Breast epithelium (tissue), 4 donors: ENCODE measurements around the gene QDPR. TPM values are rescaled to one million over a fixed set of nuclear protein-coding genes. Genes with fewer than 3 reads are reported as not detected.
"Not testable (repeated sequence)": the region's sequence is repeated elsewhere in the genome, so short reads cannot be mapped to it uniquely, and the experiment has no call there.

ENCODE experiments used
- DNase-seq, 2 donors: peaks; one replicate each; pipeline ENCODE4 v3.0.0-alpha.2; 2019; ENCODE audit warnings: low spot score in 2 of 2
- H3K27ac ChIP-seq, 2 donors: fragments of 200-600 bp; sonication (generic) in 1 of 2; one replicate each; pipeline ENCODE4 v1.5.1; 2016 to 2019; ENCODE audit warnings: mild to moderate bottlenecking in 1 of 2
- H3K27me3 ChIP-seq, 2 donors: fragments of 200-600 bp; sonication (generic) in 1 of 2; one replicate each; pipeline versions ENCODE4 v1.5.1 to v1.6.0; 2017 to 2019; ENCODE audit warnings: control low read depth in 1 of 2, mild to moderate bottlenecking in 1 of 2
- H3K36me3 ChIP-seq: fragments of 200-600 bp; one replicate; pipeline ENCODE4 v1.5.1; 2019
- H3K4me1 ChIP-seq, 2 donors: fragments of 200-600 bp; sonication (generic); one replicate each; pipeline ENCODE4 v1.5.1; 2016 to 2019; ENCODE audit warnings: control low read depth in 1 of 2
- H3K4me3 ChIP-seq, 3 donors: fragments of 200-600 bp; sonication (generic); 1 replicate in 2 of 3; 2 replicates in 1 of 3; pipeline ENCODE4 v1.5.1; 2016 to 2019; ENCODE audit warnings: mild to moderate bottlenecking in 3 of 3, moderate library complexity in 2 of 3
- H3K9me3 ChIP-seq, 2 donors: fragments of 200-600 bp; sonication (generic) in 1 of 2; one replicate each; pipeline ENCODE4 v1.5.1; 2016 to 2019; ENCODE audit warnings: control low read depth in 1 of 2
- POLR2A ChIP-seq: fragments of 450-650 bp; IDR thresholded peaks from one replicate; pipeline ENCODE4 v1.6.1; 2016; ENCODE audit warnings: antibody characterized with exemption, mild to moderate bottlenecking, moderate library complexity
- POLR2AphosphoS5 ChIP-seq, 3 donors: sonication (generic); formaldehyde crosslinking; IDR thresholded peaks; one replicate each; pipeline ENCODE4 v1.6.1; 2017; ENCODE audit warnings: antibody characterized with exemption in 3 of 3
- intact Hi-C: fragments of 100-400 bp; cut with DNase I; formaldehyde crosslinking; loops from one replicate; pipeline ENCODE4 v1.15.1; 2023; ENCODE audit warnings: low total_unique reads
- total RNA-seq, 3 donors: library from RNA; depleted of rRNA; stranded (reverse); fragments of >200 nt; gene quantifications; one replicate each; pipeline ENCODE4 v1.1.0, GENCODE V29; 2016
- TF ChIP-seq, protein P1 (sequence below), 3 donors: fragments of 450-650 bp; IDR thresholded peaks; one replicate each; pipeline ENCODE4 v1.5.1; 2016 to 2017; ENCODE audit warnings: antibody characterized with exemption in 3 of 3, mild to moderate bottlenecking in 3 of 3, moderate library complexity in 3 of 3

QDPR gene
- total RNA-seq, 3 donors from 2014 or later = 15.1 to 27.4 (median 18.9) TPM

- H3K27ac ChIP-seq = no peak overlapping the region
- peaks cover 0 to 8% of the 10 kb centered on the region in 2 donors for H3K9me3 ChIP-seq
- no peak for DNase-seq
- H3K4me1 ChIP-seq = no peaks in the 10 kb centered on the region
- no peak overlapping the region for H3K4me3 ChIP-seq
- TF ChIP-seq, protein P1, sequence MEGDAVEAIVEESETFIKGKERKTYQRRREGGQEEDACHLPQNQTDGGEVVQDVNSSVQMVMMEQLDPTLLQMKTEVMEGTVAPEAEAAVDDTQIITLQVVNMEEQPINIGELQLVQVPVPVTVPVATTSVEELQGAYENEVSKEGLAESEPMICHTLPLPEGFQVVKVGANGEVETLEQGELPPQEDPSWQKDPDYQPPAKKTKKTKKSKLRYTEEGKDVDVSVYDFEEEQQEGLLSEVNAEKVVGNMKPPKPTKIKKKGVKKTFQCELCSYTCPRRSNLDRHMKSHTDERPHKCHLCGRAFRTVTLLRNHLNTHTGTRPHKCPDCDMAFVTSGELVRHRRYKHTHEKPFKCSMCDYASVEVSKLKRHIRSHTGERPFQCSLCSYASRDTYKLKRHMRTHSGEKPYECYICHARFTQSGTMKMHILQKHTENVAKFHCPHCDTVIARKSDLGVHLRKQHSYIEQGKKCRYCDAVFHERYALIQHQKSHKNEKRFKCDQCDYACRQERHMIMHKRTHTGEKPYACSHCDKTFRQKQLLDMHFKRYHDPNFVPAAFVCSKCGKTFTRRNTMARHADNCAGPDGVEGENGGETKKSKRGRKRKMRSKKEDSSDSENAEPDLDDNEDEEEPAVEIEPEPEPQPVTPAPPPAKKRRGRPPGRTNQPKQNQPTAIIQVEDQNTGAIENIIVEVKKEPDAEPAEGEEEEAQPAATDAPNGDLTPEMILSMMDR (IDR thresholded peaks at IDR 0.05) = no peak
- TF ChIP-seq POLR2AphosphoS5 (IDR thresholded peaks at IDR 0.05) = no peak
- TF ChIP-seq POLR2A = no peak
- H3K27me3 ChIP-seq = no peaks in the 10 kb centered on the region
- H3K36me3 ChIP-seq = no peaks in the 10 kb centered on the region
- intact Hi-C loops = no loop called here
Observed at GRCh38 chr4:17447056-17447455, 64.8 kb downstream of the QDPR start.

DNA sequence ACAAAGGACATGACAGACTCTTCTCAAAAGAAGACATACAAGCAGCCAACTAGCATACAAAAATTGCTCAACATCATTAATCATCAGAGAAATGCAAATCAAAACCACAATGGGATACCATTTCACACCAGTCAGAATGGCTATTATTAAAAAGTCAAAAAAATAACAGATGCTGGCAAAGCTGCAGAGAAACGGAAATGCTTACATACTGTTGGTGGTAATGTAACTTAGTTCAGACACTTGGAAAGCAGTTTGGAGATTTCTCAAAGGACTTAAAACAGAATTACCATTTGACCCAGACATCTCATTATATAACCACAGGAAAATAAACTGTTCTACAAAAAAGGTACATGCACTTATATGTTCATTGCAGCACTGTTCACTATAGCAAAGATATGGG, 69.4 kb downstream of the QDPR start:
- DNase-seq, H3K36me3 ChIP-seq, H3K27ac ChIP-seq, H3K4me3 ChIP-seq, H3K4me1 ChIP-seq, H3K27me3 ChIP-seq, intact Hi-C loops, H3K9me3 ChIP-seq: not testable (repeated sequence)

DNA sequence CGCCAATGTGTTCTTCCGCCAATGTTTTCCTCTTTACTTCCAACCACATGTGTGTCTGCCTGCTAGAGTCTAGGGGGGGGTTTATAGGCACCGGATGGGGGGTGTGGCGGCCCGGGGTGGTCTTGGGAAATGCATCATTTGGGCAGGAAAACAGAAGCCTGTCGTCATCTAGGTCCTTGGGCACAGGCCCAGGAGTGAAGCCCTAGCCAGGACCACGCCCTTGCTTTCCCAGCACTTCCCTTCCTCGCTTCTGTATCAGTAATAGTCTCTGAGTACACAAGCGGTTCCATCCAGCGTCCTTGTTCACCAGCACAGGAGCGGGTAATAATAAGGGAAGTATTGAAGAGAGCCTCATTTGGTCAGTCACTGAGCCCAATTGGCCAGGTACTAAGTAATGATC, 74.5 kb downstream of the QDPR start:
- no peak overlapping the region for H3K4me3 ChIP-seq
- no peaks in the 10 kb centered on the region for H3K36me3 ChIP-seq
- H3K27me3 ChIP-seq = no peaks in the 10 kb centered on the region
- DNase-seq = no peak
- TF ChIP-seq POLR2AphosphoS5 (IDR thresholded peaks at IDR 0.05) (no peak), POLR2A (no peak)
- TF ChIP-seq, protein P1 (IDR thresholded peaks at IDR 0.05) = no peak
- H3K27ac ChIP-seq = no peak overlapping the region
- no peaks in the 10 kb centered on the region for H3K4me1 ChIP-seq
- intact Hi-C loops = no loop called here
- H3K9me3 ChIP-seq = no peaks in the 10 kb centered on the region

DNA sequence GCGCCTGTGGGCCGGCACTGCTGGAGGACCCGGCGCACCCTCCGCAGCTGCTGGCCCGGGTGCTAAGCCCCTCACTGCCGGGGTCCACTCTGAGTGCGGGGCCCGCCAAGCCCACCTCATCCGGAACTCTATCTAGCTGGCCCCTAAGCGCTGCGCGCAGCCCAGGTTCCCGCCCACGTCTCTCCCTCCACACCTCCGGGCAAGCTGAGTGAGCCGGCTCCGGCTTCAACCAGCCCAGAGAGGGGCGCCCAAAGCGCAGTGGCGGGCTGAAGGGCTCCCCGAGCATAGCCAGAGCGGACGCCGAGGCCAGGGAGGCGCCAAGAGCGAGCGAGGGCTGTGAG, 75.2 kb downstream of the QDPR start:
- H3K27ac ChIP-seq = no peak overlapping the region
- no peaks in the 10 kb centered on the region for H3K4me1 ChIP-seq
- no peaks in the 10 kb centered on the region for H3K9me3 ChIP-seq
- no peaks in the 10 kb centered on the region for H3K27me3 ChIP-seq
- TF ChIP-seq POLR2A = no peak
- TF ChIP-seq, protein P1 (IDR thresholded peaks at IDR 0.05) = no peak
- TF ChIP-seq POLR2AphosphoS5 (IDR thresholded peaks at IDR 0.05) = no peak
- DNase-seq = no peak
- intact Hi-C loops = no loop called here
- H3K4me3 ChIP-seq = no peak overlapping the region
- no peaks in the 10 kb centered on the region for H3K36me3 ChIP-seq

Other genes starting within 250 kb of the QDPR start
- gene CLRN2, start 3.1 kb upstream of the QDPR start, total RNA-seq = not detected
- 10 to 100 TPM; 72.4 to 93.4 (median 81.0) TPM for gene LAP3, start 65.1 kb upstream of the QDPR start, total RNA-seq
- gene MED28, start 102.6 kb upstream of the QDPR start, total RNA-seq = 10 to 100 TPM; 13.8 to 22.8 (median 19.7) TPM